ENCODE measurements around the gene SNAPC2.

Gene SNAPC2

DNA sequence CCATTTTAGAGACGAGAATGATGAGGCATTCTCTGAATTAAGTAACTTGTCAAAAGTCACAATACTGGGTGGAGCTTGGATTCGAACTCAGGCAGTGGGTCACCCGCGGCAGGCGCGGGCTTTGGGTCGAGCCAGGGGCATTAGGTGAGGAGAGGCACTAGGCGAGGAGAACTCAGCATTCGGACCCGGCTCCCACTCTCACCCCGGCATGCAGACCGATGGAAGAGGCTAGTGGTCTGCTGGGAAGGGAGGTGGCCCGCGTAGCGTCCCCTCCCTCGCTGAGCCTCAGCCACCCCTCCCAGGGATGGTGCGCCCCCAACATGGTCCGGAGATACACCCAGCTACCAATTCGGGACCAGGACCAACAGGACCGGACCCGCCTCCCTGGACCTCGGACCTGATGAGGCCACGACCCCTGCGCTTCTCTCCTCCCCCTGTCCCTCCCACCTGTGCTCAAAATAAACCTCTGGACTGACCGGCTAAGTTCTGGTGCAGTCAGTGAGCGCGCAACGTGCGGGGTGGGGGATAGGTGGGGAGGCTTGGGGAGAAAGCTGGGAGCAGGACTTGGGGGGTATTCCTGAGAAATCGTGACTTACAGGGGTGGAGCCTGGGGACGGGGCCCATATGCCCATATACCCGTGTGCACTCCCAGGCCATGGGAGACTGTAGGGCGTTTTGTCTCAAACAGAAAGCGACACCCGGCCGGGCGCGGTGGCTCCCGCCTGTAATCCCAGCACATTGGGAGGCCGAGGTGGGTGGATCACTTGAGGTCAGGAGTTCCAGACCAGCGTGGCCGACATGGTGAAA lies 1.3 kb upstream of the SNAPC2 start:
- TF ChIP-seq, protein P1, sequence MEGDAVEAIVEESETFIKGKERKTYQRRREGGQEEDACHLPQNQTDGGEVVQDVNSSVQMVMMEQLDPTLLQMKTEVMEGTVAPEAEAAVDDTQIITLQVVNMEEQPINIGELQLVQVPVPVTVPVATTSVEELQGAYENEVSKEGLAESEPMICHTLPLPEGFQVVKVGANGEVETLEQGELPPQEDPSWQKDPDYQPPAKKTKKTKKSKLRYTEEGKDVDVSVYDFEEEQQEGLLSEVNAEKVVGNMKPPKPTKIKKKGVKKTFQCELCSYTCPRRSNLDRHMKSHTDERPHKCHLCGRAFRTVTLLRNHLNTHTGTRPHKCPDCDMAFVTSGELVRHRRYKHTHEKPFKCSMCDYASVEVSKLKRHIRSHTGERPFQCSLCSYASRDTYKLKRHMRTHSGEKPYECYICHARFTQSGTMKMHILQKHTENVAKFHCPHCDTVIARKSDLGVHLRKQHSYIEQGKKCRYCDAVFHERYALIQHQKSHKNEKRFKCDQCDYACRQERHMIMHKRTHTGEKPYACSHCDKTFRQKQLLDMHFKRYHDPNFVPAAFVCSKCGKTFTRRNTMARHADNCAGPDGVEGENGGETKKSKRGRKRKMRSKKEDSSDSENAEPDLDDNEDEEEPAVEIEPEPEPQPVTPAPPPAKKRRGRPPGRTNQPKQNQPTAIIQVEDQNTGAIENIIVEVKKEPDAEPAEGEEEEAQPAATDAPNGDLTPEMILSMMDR (IDR thresholded peaks at IDR 0.05; ENCODE audit: control insufficient read depth, extremely low read depth, insufficient read depth) = no peak
- H3K4me3 ChIP-seq (ENCODE audit: low read depth, low read length) = no peak overlapping the region
- DNase-seq (ENCODE audit: low read depth) = no peak

DNA sequence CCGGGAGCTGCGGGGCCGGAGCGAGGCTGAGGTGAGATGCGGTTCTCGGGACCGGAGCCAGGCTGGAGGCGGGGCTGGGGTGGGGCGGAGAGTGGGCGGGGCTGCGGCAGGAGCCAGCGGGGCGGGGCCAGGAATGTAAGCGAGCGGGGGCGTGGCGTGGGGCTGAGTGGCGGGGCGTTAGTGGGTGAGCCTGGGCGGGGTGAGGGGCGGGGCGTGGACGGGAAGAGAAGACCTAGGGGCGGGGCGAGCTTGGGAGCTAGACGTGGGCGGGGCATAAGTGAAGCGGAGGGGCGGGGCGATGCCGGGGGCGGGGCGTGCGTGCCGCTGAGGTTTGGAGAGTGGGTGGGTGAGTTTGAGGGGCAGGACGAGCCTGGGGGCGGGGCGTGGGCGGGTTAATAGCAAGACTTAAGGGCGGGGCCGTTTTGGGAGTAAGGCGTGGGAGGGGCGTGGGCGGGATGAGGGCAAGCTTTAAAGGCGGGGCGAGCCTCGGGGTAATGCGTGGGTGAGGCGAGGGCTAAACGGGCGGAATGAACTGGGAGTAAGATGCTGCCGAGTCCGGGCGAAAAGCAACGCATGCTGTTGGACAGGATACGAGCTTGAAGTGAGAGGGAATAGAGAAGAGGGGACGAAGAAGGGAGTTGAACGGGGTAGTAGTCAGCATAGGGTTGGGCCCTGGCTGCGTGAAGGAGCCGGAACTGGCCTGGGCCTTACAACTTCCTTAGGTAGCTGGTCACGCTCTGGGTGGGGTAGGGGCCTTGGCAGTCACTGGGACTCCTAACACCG lies 572 bp downstream of the SNAPC2 start:
- H3K4me3 ChIP-seq (ENCODE audit: low read depth, low read length) = peak overlapping the region; percentile 77

DNA sequence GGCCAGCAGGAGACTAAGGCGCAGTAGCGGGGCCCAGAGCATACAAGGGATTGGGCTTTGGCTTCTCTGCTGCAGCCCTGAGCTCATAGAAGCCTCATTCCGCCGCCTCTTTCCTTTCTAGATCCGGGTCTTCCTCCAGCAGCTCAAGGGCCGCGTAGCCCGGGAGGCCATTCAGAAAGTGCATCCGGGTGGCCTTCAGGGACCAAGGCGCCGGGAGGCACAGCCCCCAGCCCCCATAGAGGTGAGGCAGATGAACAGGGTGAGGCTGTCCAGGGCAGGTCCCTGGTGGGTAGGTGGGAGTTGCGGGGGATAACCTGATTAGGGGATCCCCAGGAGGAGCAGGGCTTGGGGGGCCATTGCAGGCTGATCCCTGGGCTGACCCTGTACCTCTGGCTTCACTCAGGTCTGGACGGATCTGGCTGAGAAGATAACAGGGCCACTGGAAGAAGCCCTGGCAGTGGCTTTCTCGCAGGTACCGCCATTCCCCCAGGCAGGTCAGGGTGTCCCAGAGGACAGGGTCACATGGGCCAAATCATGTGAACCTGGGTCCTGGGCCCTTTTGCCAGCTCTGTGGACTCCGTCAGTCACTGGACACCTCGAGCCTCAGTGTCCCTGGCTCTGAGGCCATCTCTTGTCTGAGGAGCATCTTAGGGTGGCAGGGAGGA lies 1.3 kb downstream of the SNAPC2 start:
- DNase-seq (ENCODE audit: low read depth) = no peak
- TF ChIP-seq, protein P1 (IDR thresholded peaks at IDR 0.05; ENCODE audit: control insufficient read depth, extremely low read depth, insufficient read depth) = no peak
- H3K4me3 ChIP-seq (ENCODE audit: low read depth, low read length) = peak overlapping the region; percentile 77

More for the DNA sequence above, 572 bp downstream of the SNAPC2 start:
- TF ChIP-seq, protein P1 (IDR thresholded peaks at IDR 0.05; ENCODE audit: control insufficient read depth, extremely low read depth, insufficient read depth) = no peak
- DNase-seq (ENCODE audit: low read depth) = peak; percentile 85

DNA sequence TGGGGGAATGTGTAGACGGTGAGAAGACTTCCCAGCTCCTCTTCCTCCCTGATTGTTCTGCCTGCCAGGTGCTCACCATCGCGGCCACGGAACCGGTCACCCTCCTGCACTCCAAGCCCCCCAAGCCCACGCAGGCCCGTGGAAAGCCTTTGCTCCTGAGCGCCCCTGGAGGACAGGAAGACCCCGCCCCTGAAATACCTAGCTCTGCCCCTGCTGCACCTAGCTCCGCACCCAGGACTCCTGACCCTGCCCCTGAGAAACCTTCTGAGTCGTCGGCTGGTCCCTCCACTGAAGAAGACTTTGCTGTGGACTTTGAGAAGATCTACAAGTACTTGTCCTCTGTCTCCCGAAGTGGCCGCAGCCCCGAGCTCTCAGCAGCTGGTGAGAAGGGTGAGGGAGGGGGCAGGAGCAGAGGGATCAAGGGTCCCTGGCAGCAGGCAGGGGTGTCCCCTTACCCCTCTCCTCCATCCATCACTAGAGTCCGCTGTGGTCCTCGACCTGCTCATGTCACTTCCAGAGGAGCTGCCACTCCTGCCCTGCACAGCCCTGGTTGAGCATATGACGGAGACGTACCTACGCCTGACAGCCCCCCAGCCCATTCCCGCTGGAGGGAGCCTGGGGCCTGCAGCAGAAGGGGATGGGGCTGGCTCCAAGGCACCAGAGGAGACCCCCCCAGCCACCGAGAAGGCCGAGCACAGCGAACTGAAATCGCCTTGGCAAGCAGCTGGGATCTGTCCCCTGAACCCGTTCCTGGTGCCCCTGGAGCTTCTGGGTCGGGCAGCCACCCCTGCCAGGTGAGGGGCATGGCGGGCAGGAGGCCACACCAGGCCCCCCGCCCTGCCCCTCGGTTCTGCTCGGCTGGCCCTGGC lies 2.1 kb downstream of the SNAPC2 start:
- H3K4me3 ChIP-seq (ENCODE audit: low read depth, low read length) = peak overlapping the region; percentile 77
- no peak for DNase-seq (ENCODE audit: low read depth)
- TF ChIP-seq, protein P1 (IDR thresholded peaks at IDR 0.05; ENCODE audit: control insufficient read depth, extremely low read depth, insufficient read depth) = no peak

DNA sequence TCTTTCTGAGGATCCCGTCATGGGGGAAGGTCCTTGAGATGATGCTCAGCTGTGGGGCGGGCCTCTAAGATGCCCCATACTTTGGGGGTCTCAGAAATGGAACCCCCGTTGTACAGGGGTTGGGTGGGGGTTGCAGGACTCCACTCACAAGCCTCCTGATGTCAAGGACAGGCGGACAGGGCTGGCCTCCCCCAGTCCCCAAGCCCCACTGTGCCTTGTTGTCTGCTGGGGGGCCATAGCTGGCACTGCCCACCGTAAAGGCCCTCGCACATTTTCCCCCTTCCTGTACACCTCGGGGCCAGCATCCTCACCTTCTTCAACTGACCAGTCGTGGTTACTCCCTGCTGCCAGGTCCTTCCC lies 2.7 kb downstream of the SNAPC2 start:
- no peak for DNase-seq (ENCODE audit: low read depth)
- H3K4me3 ChIP-seq (ENCODE audit: low read depth, low read length) = no peak overlapping the region
- TF ChIP-seq, protein P1 (IDR thresholded peaks at IDR 0.05; ENCODE audit: control insufficient read depth, extremely low read depth, insufficient read depth) = no peak

All from LNCaP clone FGC (cell line).